ENCODE results near the gene ZBED5.
A peak's percentile ranks its signal among the peaks of the same experiment; 100 is the strongest.
"Not testable (repeated sequence)": the region's sequence is repeated elsewhere in the genome, so short reads cannot be mapped to it uniquely, and the experiment has no call there.

Gene ZBED5

DNA sequence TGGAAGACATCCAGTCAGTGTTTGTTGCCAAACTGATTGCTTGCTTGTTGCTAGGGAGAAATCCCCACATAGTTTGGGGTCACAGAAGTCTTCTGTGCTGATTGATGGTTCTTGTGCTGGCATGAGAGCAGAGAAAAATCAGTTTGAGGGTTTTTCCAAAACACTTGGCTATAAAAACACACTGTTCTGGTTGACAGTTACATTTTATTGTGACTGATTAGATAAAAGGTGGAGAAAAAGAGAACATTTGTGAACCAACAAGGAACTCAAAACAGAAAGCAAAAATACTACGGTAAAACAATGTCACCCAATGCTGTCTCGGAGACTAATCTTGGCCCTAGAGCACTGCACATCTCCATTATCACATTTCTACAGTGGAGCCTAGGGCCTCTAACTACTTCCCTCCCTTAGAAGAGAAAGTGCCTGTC is 34.7 kb downstream of the ZBED5 start:
- no peak overlapping the region for H3K4me3 ChIP-seq (replicated peaks; ENCODE audit: low read depth, low read length)
- TF ChIP-seq, protein P1, sequence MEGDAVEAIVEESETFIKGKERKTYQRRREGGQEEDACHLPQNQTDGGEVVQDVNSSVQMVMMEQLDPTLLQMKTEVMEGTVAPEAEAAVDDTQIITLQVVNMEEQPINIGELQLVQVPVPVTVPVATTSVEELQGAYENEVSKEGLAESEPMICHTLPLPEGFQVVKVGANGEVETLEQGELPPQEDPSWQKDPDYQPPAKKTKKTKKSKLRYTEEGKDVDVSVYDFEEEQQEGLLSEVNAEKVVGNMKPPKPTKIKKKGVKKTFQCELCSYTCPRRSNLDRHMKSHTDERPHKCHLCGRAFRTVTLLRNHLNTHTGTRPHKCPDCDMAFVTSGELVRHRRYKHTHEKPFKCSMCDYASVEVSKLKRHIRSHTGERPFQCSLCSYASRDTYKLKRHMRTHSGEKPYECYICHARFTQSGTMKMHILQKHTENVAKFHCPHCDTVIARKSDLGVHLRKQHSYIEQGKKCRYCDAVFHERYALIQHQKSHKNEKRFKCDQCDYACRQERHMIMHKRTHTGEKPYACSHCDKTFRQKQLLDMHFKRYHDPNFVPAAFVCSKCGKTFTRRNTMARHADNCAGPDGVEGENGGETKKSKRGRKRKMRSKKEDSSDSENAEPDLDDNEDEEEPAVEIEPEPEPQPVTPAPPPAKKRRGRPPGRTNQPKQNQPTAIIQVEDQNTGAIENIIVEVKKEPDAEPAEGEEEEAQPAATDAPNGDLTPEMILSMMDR (IDR thresholded peaks at IDR 0.05; ENCODE audit: low read depth, low read length, missing control alignments) = no peak
- no peak for DNase-seq (ENCODE audit: extremely low read depth, low read depth)

DNA sequence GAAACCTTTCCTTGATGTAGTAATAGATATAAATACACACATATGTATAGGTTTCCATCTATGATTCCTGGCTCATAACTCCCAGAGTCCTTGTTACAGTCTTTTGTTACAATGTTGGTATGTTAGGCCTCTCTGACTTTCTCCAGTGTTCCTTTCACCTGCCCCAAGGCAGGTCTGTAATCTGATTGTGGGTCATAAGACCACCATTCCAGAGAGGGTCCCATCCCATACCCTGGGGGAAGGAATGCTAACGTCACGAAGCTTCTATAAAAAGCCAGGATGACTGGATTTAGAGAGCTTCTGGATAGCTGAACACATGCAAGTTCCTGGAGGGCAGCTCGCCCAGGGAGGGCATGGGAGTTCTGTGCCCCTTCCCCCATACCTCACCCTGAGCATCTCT is 35.4 kb downstream of the ZBED5 start:
- H3K4me3 ChIP-seq (replicated peaks; ENCODE audit: low read depth, low read length); DNase-seq (ENCODE audit: extremely low read depth, low read depth): not testable (repeated sequence)

DNA sequence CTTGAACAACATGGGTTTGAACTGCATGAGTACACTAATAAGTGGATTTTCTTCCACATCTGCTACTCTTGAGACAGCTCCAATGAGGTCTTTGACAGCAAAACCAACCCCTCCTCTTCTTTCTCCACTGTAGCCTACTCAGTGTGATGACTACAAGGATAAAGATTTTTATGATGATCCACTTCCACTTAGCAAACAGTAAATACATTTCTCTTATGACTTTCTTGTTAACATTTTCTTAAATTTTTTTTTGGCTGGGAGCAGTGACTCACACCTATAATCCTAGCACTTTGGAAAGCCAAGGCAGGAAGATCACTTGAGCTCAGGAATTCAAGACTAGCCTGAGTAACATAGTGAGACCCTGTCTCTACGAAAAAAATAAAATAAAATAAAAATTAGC is 39.3 kb downstream of the ZBED5 start:
- TF ChIP-seq, protein P1 (IDR thresholded peaks at IDR 0.05; ENCODE audit: low read depth, low read length, missing control alignments) = no peak
- peak; percentile 58 for DNase-seq (ENCODE audit: extremely low read depth, low read depth)
- no peak overlapping the region for H3K4me3 ChIP-seq (replicated peaks; ENCODE audit: low read depth, low read length)

DNA sequence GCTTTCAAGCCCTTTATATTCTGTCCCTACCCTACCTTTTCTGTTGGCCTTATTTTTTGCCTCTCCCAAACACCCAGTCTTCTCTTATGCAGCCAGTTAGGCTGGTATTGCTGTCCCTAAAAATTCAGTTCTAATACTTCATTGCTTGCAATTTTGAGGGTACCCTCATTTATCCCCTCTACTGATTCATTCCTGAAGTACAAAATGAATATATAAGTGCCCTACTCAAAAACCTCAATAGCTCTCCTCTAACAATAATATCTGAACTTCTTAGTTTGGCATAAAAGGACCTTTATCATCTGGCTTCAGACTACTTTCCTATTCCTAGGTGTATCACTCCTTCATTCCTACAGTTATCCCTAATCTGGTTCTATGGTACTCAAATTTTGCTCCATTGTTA is 43.9 kb downstream of the ZBED5 start:
- no peak overlapping the region for H3K4me3 ChIP-seq (replicated peaks; ENCODE audit: low read depth, low read length)
- DNase-seq (ENCODE audit: extremely low read depth, low read depth) = no peak
- TF ChIP-seq, protein P1 (IDR thresholded peaks at IDR 0.05; ENCODE audit: low read depth, low read length, missing control alignments) = no peak

DNA sequence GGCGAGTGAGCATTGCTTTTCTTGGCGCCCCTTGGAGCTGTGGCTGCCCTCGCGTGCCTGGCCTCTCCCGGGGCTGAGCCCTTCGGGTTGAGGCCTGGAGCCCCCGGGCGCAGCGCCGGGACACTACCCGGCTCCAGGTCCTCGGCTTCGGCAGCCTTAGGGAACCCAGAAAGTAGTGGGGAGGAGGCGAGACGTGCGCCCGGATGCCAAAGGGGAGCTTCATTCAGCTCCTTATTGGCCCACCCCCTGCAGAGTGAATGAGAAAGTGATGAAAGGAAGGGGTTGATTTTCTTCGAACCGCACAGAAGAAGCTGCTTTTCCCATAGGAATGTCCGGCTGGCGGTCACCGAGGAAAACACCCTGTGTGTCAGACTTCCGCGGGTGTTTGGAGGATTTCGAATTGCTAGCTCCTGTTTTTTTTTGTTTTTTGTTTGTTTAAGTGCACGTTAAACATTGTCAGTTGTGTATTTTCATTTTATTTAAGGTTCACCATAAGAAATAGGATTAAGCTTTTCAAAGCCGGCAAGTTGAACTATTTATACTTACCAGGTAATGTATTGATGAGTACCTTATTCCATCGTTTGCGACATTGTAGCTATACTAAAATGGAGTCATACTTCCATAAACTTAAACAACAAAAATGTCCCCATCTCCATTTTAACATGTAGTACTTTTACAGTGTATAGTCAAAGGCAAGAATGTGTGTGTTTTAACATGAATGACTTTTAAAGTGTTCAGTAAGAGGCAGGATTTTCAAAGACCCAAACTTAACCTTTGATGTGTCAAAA is 48.3 kb downstream of the ZBED5 start:
- peak; percentile 29 for DNase-seq (ENCODE audit: extremely low read depth, low read depth)
- TF ChIP-seq, protein P1 (IDR thresholded peaks at IDR 0.05; ENCODE audit: low read depth, low read length, missing control alignments) = no peak
- H3K4me3 ChIP-seq (replicated peaks; ENCODE audit: low read depth, low read length) = peak overlapping the region; percentile 95

DNA sequence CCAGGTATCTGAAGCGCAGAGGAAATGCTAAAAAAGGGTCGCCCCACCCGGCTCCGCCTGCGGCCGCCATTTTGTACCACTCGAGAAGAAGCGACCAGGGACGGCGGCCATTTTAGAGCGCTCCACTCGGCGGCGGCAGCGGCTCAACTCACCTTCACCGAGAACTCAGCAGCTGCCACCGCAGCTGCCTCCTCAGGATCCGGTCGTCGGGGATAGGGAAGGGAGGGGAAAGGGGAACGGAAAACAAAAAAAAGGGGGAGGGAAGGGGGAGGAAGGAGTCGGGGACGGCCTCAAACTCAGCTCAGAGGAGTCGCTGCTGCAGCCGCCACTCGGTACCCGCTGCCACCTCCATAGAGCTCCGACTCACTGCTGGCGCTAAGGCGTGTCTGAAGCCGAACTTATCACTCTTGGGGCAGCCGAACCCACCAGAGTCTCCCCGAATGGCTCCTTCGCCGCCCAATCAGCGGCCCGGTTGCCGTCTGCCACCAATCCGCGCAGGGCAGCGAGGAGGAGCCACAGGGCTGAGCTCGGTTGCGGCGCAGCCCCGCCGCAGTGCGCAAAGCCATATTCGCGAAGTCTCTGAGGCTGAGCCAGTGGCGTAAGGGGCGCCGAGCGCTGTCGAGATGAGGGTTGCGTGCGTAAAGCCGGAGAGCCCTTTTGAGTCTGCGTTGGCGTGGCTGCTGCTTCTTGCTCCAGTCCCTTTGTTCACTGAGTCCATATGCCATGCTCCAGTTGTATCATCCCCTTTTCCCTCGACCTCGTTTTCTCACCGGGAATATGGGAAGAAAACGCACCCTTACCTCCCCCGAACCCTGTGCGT is 49.1 kb downstream of the ZBED5 start, which contains the start of gene EIF4G2:
EIF4G2 (minus strand) TSS at position 374 of the 820 bp plus-strand sequence.
- TF ChIP-seq, protein P1 (IDR thresholded peaks at IDR 0.05; ENCODE audit: low read depth, low read length, missing control alignments) = no peak
- peak; percentile 97 for DNase-seq (ENCODE audit: extremely low read depth, low read depth)
- H3K4me3 ChIP-seq (replicated peaks; ENCODE audit: low read depth, low read length) = peak within 1 kb of the TSS; percentile 95

DNA sequence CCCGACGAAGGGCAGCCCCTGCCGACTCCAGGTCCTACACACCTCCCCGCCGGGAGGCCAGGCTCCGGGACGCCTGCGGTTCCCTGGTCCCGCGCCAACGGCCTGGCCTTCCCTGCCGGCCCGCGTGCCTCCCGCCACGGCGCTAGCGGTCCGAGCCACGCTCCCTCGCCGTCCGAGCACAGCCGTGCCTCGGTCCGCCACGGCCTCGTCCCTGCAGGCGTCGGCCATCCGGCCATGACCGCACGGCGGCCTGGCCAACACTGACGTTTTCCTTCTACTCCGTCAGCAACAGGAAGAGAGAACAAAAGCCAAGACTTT is 49.7 kb downstream of the ZBED5 start:
- TF ChIP-seq, protein P1 (IDR thresholded peaks at IDR 0.05; ENCODE audit: low read depth, low read length, missing control alignments) = no peak
- peak overlapping the region; percentile 95 for H3K4me3 ChIP-seq (replicated peaks; ENCODE audit: low read depth, low read length)
- no peak for DNase-seq (ENCODE audit: extremely low read depth, low read depth)

All from HFF-Myc (cell line).